NCI-H1930 (cell line): ENCODE data around the gene HOXD11.

Experiments used
- DNase-seq, 2 experiments: peaks; one replicate each; lab custom pipeline; 2025; lab: John Stamatoyannopoulos, UW

Gene HOXD11

GRCh38 chr2:176106581-176107539, at the start of gene HOXD11:
TSS of gene HOXD11 (plus strand) at chr2:176107280. CDS start at chr2:176107356, 76 bp downstream.
- DNase-seq = peak; percentile 82 to 84

GRCh38 chr2:176063958-176064357, 43.1 kb upstream of the HOXD11 start:
- DNase-seq = peak in 1 of 2 experiments; percentile 50

GRCh38 chr2:176066645-176067588, 40.2 kb upstream of the HOXD11 start:
- no peak for DNase-seq

GRCh38 chr2:176067589-176068418, 39.3 kb upstream of the HOXD11 start:
- no peak for DNase-seq

- no peak for DNase-seq
These were observed 38.7 kb upstream of the HOXD11 start for GRCh38 chr2:176068419-176068832.

- no peak for DNase-seq
These were observed 35.5 kb upstream of the HOXD11 start for GRCh38 chr2:176071330-176072291.

GRCh38 chr2:176072292-176072669, 34.8 kb upstream of the HOXD11 start:
- no peak for DNase-seq

- DNase-seq = no peak
These were observed 33.9 kb upstream of the HOXD11 start for GRCh38 chr2:176072951-176073904.

GRCh38 chr2:176074919-176075425, 32.1 kb upstream of the HOXD11 start:
- DNase-seq = no peak

GRCh38 chr2:176075481-176075880, 31.6 kb upstream of the HOXD11 start:
- DNase-seq = no peak

GRCh38 chr2:176076063-176076462, 31.0 kb upstream of the HOXD11 start:
- DNase-seq = no peak

GRCh38 chr2:176076796-176077195, 30.3 kb upstream of the HOXD11 start:
- DNase-seq = no peak

- no peak for DNase-seq
These were observed 28.4 kb upstream of the HOXD11 start for GRCh38 chr2:176078541-176079284.

- DNase-seq = peak in 1 of 2 experiments; percentile 62
These were observed 27.7 kb upstream of the HOXD11 start for GRCh38 chr2:176079285-176079830.

GRCh38 chr2:176079831-176080539, 27.1 kb upstream of the HOXD11 start:
- DNase-seq = peak; percentile 67 to 82

- peak in 1 of 2 experiments; percentile 48 for DNase-seq
These were observed 26.3 kb upstream of the HOXD11 start for GRCh38 chr2:176080540-176081375.
